Progenitor cell of endocrine pancreas (in vitro differentiated cells): Measurements from ENCODE around the gene TMEM151A. TPM values are rescaled to one million over a fixed set of nuclear protein-coding genes. Genes with fewer than 3 reads are reported as not detected.

Experiments
- DNase-seq: peaks from one replicate; pipeline ENCODE4 v3.0.0; 2021; ENCODE audit warnings: low spot score; ENCODE audit not compliant: unreplicated experiment
- H3K27ac Mint-ChIP-seq: 2 replicates; pipeline ENCODE4 v1.8.0; 2021; ENCODE audit warnings: mild to moderate bottlenecking, moderate library complexity, mixed read lengths
- H3K27me3 Mint-ChIP-seq: 2 replicates; pipeline ENCODE4 v1.8.0; 2021; ENCODE audit warnings: mixed read lengths
- H3K36me3 Mint-ChIP-seq: 2 replicates; pipeline ENCODE4 v1.8.0; 2022; ENCODE audit warnings: mixed read lengths; ENCODE audit not compliant: insufficient read depth
- H3K4me1 Mint-ChIP-seq: 2 replicates; pipeline ENCODE4 v1.8.0; 2021; ENCODE audit warnings: low read depth, mixed read lengths
- H3K4me3 Mint-ChIP-seq: 2 replicates; pipeline ENCODE4 v1.8.0; 2021; ENCODE audit warnings: low read depth, mild to moderate bottlenecking, moderate library complexity, mixed read lengths
- H3K9me3 Mint-ChIP-seq: 2 replicates; pipeline ENCODE4 v1.8.0; 2021; ENCODE audit warnings: low read depth, mixed read lengths
- CTCF ChIP-seq: fragments of 200-600 bp; sonication (generic); IDR thresholded peaks from one replicate; pipeline ENCODE4 v1.5.0; 2021; ENCODE audit warnings: antibody characterized with exemption, mild to moderate bottlenecking; ENCODE audit not compliant: unreplicated experiment
- total RNA-seq: library from RNA; stranded (reverse); gene quantifications from 2 replicates; pipeline ENCODE4 v1.2.1, GENCODE V29; 2021

Gene TMEM151A
- total RNA-seq, 1 donor from 2014 or later = 0.57 TPM

- Mint-ChIP-seq H3K4me1 (peaks cover 22% of the 10 kb centered on the region), H3K36me3 (no peaks in the 10 kb centered on the region), H3K27ac (no peak overlapping the region), H3K9me3 (no peaks in the 10 kb centered on the region), H3K27me3 (peaks cover 4% of the 10 kb centered on the region), H3K4me3 (no peak overlapping the region)
- no peak for DNase-seq
- no peak for TF ChIP-seq CTCF
These were observed 6.3 kb upstream of the TMEM151A start for GRCh38 chr11:66285250-66285947.

GRCh38 chr11:66286699-66287098 lies 5.0 kb upstream of the TMEM151A start:
- DNase-seq = no peak
- H3K27me3 Mint-ChIP-seq = peaks cover 8% of the 10 kb centered on the region
- no peak overlapping the region for H3K27ac Mint-ChIP-seq
- H3K9me3 Mint-ChIP-seq = no peaks in the 10 kb centered on the region
- H3K4me3 Mint-ChIP-seq = peak overlapping the region; percentile 40
- H3K36me3 Mint-ChIP-seq = no peaks in the 10 kb centered on the region
- TF ChIP-seq CTCF = no peak
- H3K4me1 Mint-ChIP-seq = peaks cover 20% of the 10 kb centered on the region

- no peak for TF ChIP-seq CTCF
These were observed 4.3 kb upstream of the TMEM151A start for GRCh38 chr11:66287211-66287888.

GRCh38 chr11:66287889-66288670 lies 3.6 kb upstream of the TMEM151A start:
- Mint-ChIP-seq H3K27ac (peak overlapping the region; percentile 87), H3K27me3 (peaks cover 15% of the 10 kb centered on the region), H3K4me3 (peak overlapping the region; percentile 86), H3K4me1 (peaks cover 20% of the 10 kb centered on the region), H3K9me3 (no peaks in the 10 kb centered on the region), H3K36me3 (no peaks in the 10 kb centered on the region)
- no peak for DNase-seq
- no peak for TF ChIP-seq CTCF

More at GRCh38 chr11:66287211-66287888, 4.3 kb upstream of the TMEM151A start:
- Mint-ChIP-seq H3K4me1 (peaks cover 20% of the 10 kb centered on the region), H3K27ac (no peak overlapping the region), H3K9me3 (no peaks in the 10 kb centered on the region), H3K36me3 (no peaks in the 10 kb centered on the region), H3K27me3 (peaks cover 9% of the 10 kb centered on the region), H3K4me3 (peak overlapping the region; percentile 58)
- DNase-seq = no peak
